Left ventricle myocardium inferior (tissue), 1 donor: ENCODE data around the gene MEGF11. TPM values are rescaled to one million over a fixed set of nuclear protein-coding genes. Genes with fewer than 3 reads are reported as not detected.

Experiments
- DNase-seq: peaks from one replicate; pipeline ENCODE4 v3.0.0-alpha.2; 2020
- H3K27ac ChIP-seq: fragments of 200-600 bp; replicated peaks from 2 replicates; pipeline ENCODE4 v1.8.0; 2021
- H3K27me3 ChIP-seq: fragments of 200-600 bp; 2 replicates; pipeline ENCODE4 v1.8.0; 2021; ENCODE audit warnings: low read depth
- H3K36me3 ChIP-seq: fragments of 200-600 bp; 2 replicates; pipeline ENCODE4 v1.8.0; 2021
- H3K4me1 ChIP-seq: fragments of 200-600 bp; 2 replicates; pipeline ENCODE4 v1.8.0; 2021
- H3K4me3 ChIP-seq: fragments of 200-600 bp; 2 replicates; pipeline ENCODE4 v1.8.0; 2021; ENCODE audit warnings: mild to moderate bottlenecking, moderate library complexity
- H3K9me3 ChIP-seq: fragments of 200-600 bp; replicated peaks from 2 replicates; pipeline ENCODE4 v1.8.0; 2021
- CTCF ChIP-seq: fragments of 200-600 bp; IDR thresholded peaks from 2 replicates; pipeline ENCODE4 v1.8.0; 2021; ENCODE audit warnings: antibody characterized with exemption, mild to moderate bottlenecking, borderline replicate concordance
- intact Hi-C: fragments of 100-400 bp; cut with micrococcal nuclease; formaldehyde crosslinking; loops from one replicate; pipeline ENCODE4 v1.11.0; 2022
- total RNA-seq: library from RNA; stranded (reverse); fragmentation: NEBNext Ultra II Directional; extraction: Animal tissue kit (Norgen Biotek cat#: 25700); gene quantifications from one replicate; pipeline ENCODE4 v1.2.1, GENCODE V29; 2021
- donor health status: DM: no; HTN: yes; CAD: no; lungs with severe emphysema.

Gene MEGF11
- total RNA-seq, 1 donor from 2014 or later, result not detected

GRCh38 chr15:66256692-66257091 lies 3.1 kb upstream of the MEGF11 start:
- Histone ChIP-seq H3K4me3 (no peak overlapping the region), H3K27me3 (peaks cover 94% of the 10 kb centered on the region), H3K4me1 (peaks cover 30% of the 10 kb centered on the region), H3K27ac (no peak overlapping the region), H3K9me3 (no peaks in the 10 kb centered on the region), H3K36me3 (no peaks in the 10 kb centered on the region)
- no peak for TF ChIP-seq CTCF
- intact Hi-C loops, result no loop called here
- DNase-seq, result no peak

GRCh38 chr15:66254951-66255676 lies 1.6 kb upstream of the MEGF11 start:
- intact Hi-C loops, result no loop called here
- no peak for TF ChIP-seq CTCF
- H3K27me3 ChIP-seq, result peaks cover 97% of the 10 kb centered on the region
- no peaks in the 10 kb centered on the region for H3K36me3 ChIP-seq
- no peak for DNase-seq
- H3K9me3 ChIP-seq, result no peaks in the 10 kb centered on the region
- peaks cover 32% of the 10 kb centered on the region for H3K4me1 ChIP-seq
- H3K4me3 ChIP-seq, result no peak overlapping the region
- H3K27ac ChIP-seq, result no peak overlapping the region

GRCh38 chr15:66254089-66254950 lies 770 bp upstream of the MEGF11 start:
- intact Hi-C loops, result no loop called here
- Histone ChIP-seq H3K9me3 (no peaks in the 10 kb centered on the region), H3K36me3 (no peaks in the 10 kb centered on the region), H3K4me3 (peak overlapping the region; percentile 74), H3K27me3 (peaks cover 98% of the 10 kb centered on the region), H3K4me1 (peaks cover 32% of the 10 kb centered on the region), H3K27ac (no peak overlapping the region)
- DNase-seq, result no peak
- TF ChIP-seq CTCF, result no peak

GRCh38 chr15:66252685-66253417 lies 699 bp downstream of the MEGF11 start:
- peak overlapping the region; percentile 74 for H3K4me3 ChIP-seq
- TF ChIP-seq CTCF, result peak; percentile 4
- H3K27ac ChIP-seq, result no peak overlapping the region
- intact Hi-C loops, result no loop called here
- no peaks in the 10 kb centered on the region for H3K36me3 ChIP-seq
- H3K27me3 ChIP-seq, result peaks cover 89% of the 10 kb centered on the region
- H3K9me3 ChIP-seq, result no peaks in the 10 kb centered on the region
- peaks cover 32% of the 10 kb centered on the region for H3K4me1 ChIP-seq
- DNase-seq, result no peak
